Activated T-cell treated with anti-CD3 and anti-CD28 coated beads for 48 hours (primary cell): Measurements from ENCODE around the gene PRR30.
"Not testable (repeated sequence)": the region's sequence is repeated elsewhere in the genome, so short reads cannot be mapped to it uniquely, and the experiment has no call there.

Source experiments
- DNase-seq: peaks from one replicate; pipeline ENCODE4 v3.0.0-alpha.2; 2020; ENCODE audit warnings: low read depth

PRR30 gene

GRCh38 chr2:27139310-27139709 lies at the start of gene PRR30:
Gene PRR30, minus strand, starts transcription at chr2:27139410. Its CDS starts 1,081 bp downstream, at chr2:27138329.
- DNase-seq: no peak

DNA sequence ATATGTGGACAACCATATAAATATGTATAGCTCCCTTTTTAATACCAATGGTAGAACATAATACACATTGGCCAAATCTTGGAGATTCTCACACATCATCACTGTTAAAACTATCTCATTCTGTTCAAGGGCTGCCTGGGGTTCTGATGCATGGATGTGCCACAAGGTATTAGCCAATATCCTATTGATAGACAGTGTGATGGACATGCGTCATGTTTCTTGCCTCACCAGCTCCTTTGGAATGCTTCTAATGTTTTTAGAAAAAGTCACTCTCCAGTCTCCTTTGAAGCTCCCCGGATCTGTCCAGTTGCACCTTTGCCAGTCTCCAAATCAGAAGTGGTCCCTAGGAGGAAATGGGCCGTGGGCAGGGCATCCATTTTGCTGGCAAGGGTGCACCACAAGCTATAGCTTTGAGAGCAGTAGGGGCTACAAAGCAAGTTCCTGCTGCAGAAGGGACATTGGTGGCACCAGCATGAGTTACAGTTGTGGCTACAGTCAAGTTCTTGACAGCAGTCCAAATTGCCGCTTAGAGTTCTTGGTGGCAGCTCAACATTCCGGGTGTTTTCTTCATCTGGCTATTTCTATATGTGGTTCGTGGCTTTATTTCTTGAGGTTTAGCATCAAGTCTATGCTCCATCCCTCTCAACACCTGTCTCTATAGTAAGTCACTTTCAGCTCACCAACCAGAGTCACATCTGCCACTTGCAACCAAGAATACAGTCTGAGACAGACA lies 47.6 kb upstream of the PRR30 start:
- DNase-seq: no peak

GRCh38 chr2:27185331-27186026 lies 46.3 kb upstream of the PRR30 start:
- no peak for DNase-seq

GRCh38 chr2:27184115-27184514 lies 44.9 kb upstream of the PRR30 start:
- no peak for DNase-seq

DNA sequence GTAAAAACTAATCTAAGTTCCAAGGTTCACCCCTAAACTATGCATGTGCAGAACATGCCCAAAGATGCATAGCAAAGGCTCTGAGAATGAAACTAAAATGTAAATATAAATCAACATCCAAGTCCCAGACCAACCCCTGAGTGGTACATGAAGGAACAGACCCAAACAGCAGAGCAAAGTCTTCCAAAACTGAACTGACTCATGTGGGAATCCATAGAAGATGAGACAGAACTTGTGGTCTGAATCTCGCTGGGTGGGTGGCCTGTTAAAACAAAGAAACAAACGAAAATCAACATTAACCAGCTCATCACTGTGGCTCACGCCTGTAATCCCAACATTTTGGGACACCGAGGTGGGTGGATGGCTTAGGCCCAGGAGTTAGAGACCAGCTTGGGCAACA lies 43.1 kb upstream of the PRR30 start:
- no peak for DNase-seq

DNA sequence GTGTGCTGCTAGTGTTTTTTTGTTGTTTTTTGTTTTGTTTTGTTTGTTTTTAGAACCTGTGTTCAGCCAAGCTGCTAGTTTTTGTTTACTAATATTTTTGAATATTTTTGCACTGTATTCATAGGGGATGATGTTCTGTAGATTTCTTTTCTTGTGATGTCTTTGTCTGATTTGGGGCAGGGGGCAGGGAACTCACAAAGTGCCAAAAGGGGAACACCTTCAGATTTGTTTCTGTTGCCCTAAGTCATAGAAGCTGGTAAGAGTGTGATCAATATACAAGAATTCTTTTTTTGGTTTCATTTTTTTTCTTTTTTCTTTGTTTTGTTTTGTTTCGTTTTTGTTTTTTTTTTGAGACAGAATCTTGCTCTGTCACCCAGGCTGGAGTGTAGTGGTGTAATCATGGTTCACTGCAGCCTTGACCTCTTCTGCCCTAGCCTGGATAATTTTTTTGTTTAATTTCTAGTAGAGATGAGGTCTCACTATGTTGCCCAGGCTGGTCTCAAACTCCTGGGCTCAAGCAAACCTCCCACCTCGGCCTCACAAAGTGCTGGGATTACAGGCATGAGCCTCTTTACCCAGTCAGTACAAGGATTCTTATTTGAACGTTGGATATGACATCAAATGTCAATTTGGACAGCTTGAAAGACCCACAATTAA lies 40.3 kb upstream of the PRR30 start:
- DNase-seq: no peak

DNA sequence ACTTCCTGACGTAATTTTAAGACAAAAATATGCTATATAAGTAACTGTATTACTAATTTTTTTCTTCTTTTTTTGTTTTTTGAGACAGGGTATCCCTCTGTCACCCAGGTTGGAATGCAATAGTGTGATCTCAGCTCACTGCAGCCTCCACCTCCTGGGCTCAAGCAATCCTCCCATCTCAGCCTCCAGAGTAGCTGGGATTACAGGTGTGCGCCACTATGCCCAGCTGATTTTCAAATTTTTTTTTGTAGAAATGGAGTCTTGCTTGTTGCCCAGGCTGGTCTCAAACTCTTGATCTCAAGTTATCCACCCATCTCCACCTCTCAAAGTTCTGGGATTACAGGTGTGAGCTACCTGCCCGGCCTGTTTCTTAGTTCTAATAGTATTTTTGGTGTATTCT lies 39.3 kb upstream of the PRR30 start:
- no peak for DNase-seq

DNA sequence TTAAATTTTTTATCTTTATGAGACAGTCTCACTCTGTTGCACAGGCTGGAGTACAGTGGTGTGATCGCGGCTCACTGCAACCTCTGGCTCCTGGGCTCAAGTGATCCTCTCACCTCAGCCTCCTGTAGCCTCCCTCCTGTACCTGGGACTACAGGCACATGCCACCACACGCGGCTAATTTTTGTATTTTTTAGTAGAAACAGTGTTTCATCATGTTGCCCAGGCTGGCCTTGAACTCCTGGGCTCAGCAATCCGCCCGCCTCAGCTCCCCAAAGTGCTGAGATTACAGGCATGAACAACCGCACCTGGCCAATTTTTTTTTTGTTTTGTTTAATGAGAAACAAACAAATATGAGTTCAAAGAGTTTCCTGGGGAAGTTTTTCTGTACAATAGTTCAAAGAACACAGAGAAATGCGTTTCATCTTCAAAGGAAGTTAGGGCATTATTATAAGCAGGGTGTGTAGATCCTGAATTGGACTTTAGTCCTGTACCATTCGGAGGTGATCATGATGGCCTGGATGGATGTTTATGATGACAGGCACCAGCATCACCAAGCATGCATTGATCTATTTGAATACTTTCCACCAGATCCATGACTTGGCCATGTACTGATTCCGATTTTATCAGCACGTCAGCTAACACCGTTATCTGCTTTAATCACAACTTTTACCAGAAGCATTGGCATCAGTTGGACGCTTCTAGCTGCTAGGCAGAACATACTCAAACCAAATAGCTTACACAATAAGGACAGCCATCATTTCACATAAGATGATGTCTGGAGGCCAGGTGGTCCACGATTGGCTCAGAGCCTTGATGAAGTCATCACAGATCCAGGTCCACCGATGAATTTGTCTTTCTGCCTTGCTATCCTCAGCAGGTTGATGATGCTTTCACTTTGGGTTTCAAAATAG lies 38.5 kb upstream of the PRR30 start:
- no peak for DNase-seq

DNA sequence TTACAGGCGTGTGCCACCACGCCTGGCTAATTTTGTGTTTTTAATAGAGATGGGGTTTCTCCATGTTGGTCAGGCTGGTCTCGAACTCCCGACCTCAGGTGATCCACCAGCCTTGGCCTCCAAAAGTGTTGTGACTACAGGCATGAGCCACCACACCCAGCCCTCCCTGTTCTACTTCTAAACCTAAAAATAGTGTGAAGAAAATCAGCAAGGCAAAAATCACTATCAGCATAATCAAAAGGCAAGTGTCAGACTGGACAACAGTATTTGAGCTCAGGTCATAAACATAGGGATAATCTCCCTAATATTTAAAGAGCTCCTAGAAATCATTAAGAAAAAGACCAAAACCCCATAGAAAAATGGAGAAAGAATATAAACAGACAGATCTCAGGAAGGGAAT lies 36.6 kb upstream of the PRR30 start:
- not testable (repeated sequence) for DNase-seq

- no peak for DNase-seq
These were observed 36.1 kb upstream of the PRR30 start for GRCh38 chr2:27175330-27175729.

DNA sequence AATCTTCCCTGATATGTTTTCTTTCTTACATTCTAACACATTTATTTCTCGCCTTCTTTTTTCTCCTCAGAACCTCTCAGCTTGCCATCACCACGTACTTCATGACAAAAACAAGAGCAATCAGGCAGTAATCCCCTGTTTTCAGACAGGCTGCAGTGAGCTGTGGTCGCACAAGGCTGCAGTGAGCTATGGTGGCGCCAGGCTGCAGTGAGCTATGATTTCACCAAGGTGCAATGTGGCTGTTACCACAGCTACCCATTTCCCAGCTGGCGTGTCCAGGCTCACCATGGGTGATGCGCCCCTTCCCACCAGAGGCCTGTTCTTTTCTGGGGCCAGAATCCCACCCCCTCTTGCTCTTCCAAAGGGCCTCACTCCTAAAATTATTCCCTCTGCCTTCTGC lies 35.4 kb upstream of the PRR30 start:
- no peak for DNase-seq

- DNase-seq: no peak
These were observed 32.2 kb upstream of the PRR30 start for GRCh38 chr2:27171351-27171848.

DNA sequence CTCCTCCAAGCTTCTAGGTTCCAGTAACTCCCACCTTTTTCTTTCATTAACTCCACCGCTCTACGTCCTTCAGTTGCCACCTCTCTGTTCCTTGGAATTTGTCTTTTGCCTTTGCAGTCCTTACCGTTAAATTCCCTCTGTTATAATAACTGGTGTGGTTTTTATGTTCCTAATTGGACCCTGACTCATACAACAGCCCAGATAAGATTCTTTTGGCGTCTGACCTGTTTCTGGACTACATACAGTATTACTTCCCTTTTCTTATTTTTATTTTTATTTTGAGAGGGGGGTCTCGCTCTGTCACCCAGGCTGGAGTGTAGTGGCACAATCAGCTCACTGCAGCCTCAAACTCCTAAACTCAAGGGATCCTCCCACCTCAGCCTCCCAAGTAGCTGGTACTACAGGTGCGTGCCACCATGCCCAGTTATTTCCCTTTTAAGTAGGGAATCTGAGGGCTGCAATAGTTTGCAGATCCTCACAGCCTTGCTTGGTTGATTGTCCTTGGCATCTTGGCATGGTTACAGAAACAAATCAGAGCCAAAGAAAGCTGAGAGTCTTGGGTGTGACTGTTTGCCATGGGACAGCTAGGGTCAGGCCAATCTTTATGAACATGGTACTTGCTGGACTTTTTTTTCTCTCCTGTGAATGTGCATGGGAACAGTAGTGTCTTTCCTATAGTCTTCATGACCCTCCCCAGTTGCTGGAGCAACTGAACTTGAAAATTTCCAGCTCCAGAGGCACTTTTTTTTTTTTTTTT lies 31.5 kb upstream of the PRR30 start:
- DNase-seq: no peak

GRCh38 chr2:27164960-27165763 lies 26.0 kb upstream of the PRR30 start:
- no peak for DNase-seq

- no peak for DNase-seq
These were observed 23.2 kb upstream of the PRR30 start for GRCh38 chr2:27162151-27163121.

DNA sequence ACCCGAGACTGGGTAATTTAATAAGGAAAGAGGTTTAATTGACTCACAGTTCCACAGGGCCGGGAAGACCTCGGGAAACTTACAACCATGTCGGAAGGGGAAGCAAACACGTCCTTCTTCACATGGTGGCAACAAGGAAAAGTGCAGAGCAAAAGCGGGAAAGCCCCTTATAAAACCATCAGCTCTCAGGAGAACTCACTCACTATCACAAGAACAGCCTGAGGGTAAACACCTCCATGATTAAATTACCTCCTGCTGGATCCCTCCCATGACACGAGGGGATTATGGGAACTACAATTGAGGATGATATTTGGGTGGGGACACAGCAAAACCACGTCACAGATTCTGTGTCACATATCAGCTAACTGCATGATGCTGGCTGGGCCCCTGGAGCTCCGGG lies 21.0 kb upstream of the PRR30 start:
- no peak for DNase-seq

DNA sequence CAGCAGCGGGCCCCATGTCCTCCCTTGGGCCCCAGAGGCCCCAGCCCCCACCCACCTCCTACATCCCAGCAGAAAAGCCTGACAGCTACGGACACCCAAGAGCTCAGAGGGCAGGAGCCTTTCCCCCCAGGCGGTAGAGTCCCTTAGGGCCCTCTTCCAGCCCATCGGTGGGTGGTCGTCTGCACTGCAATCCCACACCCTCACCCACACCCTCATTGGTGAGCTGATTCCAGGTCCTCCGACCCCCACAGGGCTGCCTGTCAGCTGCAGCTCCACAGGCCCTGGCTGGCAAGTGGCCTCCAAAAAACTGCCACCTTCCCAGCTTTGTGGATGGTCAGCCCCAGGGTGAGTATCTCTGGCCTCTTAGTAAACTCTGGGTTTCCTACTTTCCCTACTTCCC lies 20.1 kb upstream of the PRR30 start:
- DNase-seq: no peak

DNA sequence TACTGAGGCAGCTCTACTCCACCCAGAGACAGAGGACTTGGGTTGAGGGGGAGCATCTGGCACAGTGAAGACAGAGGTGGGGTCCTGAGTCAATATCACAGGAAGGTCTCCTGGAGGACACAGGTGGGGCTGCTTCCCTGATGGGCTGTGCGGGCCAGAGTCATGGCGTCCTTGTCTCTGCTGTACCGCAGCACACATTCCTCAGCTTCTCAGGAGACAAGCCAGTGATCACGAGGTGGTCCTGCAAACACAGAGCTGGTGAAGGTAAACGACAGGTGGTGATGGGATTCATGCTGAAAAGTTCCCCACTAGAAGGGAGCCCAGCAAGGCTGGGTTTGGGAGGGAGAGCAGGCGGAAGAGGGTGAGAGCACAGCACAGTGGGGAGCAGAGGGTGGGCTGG lies 19.3 kb upstream of the PRR30 start:
- no peak for DNase-seq

- DNase-seq: no peak
These were observed 15.9 kb upstream of the PRR30 start for GRCh38 chr2:27155069-27155520.
